GM12891 (cell line): Measurements from ENCODE around the gene DEFB119.

Experiments used
- POLR2A ChIP-seq: IDR thresholded peaks from 2 replicates; pipeline ENCODE4 v1.6.1; 2011; ENCODE audit warnings: low read depth, low read length, control low read depth
- POLR2AphosphoS5 ChIP-seq: IDR thresholded peaks from 2 replicates; pipeline ENCODE4 v1.6.1; 2011; ENCODE audit warnings: low read depth, low read length, control low read depth
- POU2F2 ChIP-seq: IDR thresholded peaks from 2 replicates; pipeline ENCODE4 v1.6.1; 2011; ENCODE audit warnings: low read depth, mild to moderate bottlenecking, control low read depth, low read length, moderate library complexity
- SPI1 ChIP-seq: IDR thresholded peaks from 2 replicates; pipeline ENCODE4 v1.6.1; 2011; ENCODE audit warnings: low read depth, low read length, control low read depth

- TF ChIP-seq POLR2A (no peak), POU2F2 (no peak), POLR2AphosphoS5 (no peak), SPI1 (no peak)
Measured at GRCh38 chr20:31341470-31341869, 48.9 kb downstream of the DEFB119 start.
